ENCODE data around the gene CFI. TPM values are rescaled to one million over a fixed set of nuclear protein-coding genes. Genes with fewer than 3 reads are reported as not detected.

CFI gene
- total and polyA plus RNA-seq, 2 of the 8 experiments (the other 6 are each of a cell fraction or from before 2014, with no cell fraction given), result not detected

DNA sequence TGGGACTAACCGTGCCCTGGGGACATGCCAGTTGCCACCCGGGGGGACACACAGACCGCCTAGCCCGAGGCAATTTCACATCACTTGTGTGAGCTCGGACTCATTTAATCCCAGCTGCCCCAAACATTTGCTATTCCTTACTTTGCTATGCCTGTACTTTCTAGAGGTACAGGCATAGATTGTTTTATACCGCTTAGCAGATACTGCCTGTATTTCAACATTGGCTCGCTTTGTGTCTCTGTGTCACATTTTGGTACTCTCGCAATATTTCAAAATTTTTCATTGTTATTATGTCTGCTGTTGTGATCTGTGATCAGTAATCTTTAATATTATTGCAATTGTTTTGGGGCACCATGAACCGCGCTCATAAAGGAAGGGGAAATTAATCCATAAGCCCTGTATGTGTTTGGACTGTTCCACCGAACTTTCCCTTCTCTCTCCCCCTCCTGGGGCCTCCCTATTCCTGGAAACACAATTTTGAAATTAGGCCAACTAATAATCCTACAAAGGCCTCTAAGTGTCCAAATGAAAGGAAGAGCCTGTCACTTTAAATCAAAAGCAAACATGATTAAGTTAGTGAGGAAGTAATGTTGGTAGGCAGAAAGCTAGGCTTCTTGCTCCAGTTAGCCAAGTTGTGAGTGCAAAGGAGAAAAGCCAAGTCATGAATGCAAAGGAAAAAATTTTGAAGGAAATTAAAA, 98.0 kb downstream of the CFI start (continued):
- TF ChIP-seq SAP30 (IDR thresholded peaks at IDR 0.05; ENCODE audit: insufficient read depth, insufficient replicate concordance, low read length) (no peak), ZNF274 (IDR thresholded peaks at IDR 0.05; ENCODE audit: borderline replicate concordance, extremely low read depth, low read length) (no peak), RAD21 (IDR thresholded peaks at IDR 0.05 in 1 of 2, conservative IDR thresholded peaks at IDR 0.05 in 1 of 2; ENCODE audit: low read depth in 2 of 2, low read length in 2 of 2) (no peak), CHD1 (IDR thresholded peaks at IDR 0.05; ENCODE audit: low read depth, low read length) (no peak), CBX8 (IDR thresholded peaks at IDR 0.05; ENCODE audit: borderline replicate concordance, low read depth, low read length) (no peak)

All from H1 (cell line).